GM12892 (cell line): ENCODE results near the gene MYL7.

Experiments
- POLR2A ChIP-seq: IDR thresholded peaks from 2 replicates; pipeline ENCODE4 v1.6.1; 2011; ENCODE audit warnings: low read depth, low read length, control low read depth
- POLR2AphosphoS5 ChIP-seq: IDR thresholded peaks from 2 replicates; pipeline ENCODE4 v1.6.1; 2011; ENCODE audit warnings: low read depth, low read length, control low read depth

DNA sequence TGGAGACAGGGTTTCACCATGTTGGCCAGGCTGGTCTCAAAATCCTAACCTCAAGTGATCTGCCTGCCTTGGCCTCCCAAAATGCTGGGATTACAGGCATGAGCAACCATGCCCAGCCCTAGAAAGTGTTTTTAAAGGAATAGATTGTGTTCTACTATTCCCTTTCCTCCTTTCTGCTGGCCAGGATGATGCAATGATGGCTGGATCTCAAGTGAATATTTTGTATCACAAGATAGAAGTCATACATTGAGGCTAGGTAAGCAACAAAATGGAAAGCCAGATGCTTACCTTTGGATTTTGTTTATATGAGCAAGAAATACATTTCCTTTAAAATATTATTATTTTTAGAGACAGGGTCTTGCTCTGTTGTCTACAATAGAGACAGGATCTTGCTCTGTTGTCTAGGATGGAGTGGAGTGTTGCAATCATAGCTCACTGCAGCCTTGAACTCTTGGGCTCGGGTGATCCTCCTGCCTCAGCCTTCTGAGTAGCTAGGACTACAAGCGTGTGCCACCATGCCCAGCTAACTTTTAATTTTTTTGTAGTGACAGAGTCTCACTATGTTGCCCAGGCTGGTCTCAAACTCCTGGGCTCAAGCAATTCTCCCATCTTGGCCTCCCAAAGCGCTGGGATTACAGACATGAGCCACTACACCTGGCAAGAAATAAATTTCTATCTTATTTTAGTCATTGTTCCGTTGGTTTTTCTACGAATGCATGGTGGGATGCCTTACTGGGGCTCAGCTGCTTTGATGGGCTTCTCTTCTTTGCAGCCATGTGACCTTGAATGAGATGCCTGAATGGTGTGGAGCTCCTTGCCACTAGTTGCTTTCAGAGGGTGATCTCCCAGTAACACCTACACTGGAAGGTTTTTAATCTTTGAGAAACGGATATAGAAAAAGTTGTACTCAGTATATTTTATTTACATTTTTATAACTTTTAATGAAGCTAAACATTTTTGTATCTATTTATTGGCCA, 42.8 kb downstream of the MYL7 start:
- TF ChIP-seq POLR2A, result no peak
- TF ChIP-seq POLR2AphosphoS5, result no peak
